ENCODE data around the gene PFDN1.

Gene PFDN1

DNA sequence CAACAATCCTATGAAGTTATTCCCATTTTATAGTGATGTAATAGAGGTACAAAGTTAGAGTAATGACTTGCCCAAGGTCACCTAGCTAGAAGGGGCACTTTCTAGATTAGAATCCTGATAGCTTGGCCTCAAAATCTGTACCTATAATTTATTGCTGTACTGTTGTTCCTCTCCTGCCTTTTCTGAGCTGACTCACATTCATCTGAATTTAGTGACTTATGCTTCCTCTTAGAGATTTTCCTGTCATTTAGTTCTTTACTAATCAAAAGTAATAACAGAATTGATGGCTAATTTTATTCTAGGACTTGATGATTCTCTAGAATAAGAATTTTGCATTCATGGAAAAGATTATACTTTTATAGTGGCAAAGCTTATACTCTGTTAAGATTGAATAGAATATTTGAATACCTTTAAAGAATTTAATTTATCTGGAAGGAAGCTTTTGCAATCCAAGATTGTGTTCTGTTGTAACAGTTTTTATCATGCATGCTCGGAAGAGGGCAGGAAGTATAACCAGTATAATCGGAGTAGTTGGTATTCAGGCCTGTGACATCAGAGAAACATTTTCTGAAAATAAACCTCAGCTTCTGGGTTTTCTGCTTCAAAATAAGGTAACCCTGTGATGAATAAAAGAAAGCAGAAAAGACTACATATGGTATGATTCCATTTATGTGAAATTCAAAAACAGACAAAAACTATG is 106.6 kb downstream of the PFDN1 start:
- Histone ChIP-seq H3K36me3 (ENCODE audit: insufficient read depth, low read length) (peaks cover 6% of the 10 kb centered on the region; the same call in 1 of the 2 replicates), H3K9me3 (ENCODE audit: low read depth, low read length) (no peaks in the 10 kb centered on the region), H3K27ac (no peak overlapping the region), H3K4me3 (no peak overlapping the region), H3K9ac (ENCODE audit: insufficient read length) (no peak overlapping the region)
- no peak for TF ChIP-seq EZH2 (IDR thresholded peaks at IDR 0.05)
- TF ChIP-seq POLR2AphosphoS5 (IDR thresholded peaks at IDR 0.05; ENCODE audit: borderline replicate concordance, low read depth, low read length) = no peak
- no peak for TF ChIP-seq FOXP2 (optimal IDR thresholded peaks at IDR 0.05; ENCODE audit: control extremely low read depth, extremely low read length, insufficient read depth)
- DNase-seq (ENCODE audit: low read depth, low spot score) = no peak
